ENCODE measurements around the gene ARMH1. TPM values are rescaled to one million over a fixed set of nuclear protein-coding genes. Genes with fewer than 3 reads are reported as not detected.

The ARMH1 gene
- total and polyA plus RNA-seq, 2 experiments from 2014 or later, result 3.1 to 6.3 TPM

DNA sequence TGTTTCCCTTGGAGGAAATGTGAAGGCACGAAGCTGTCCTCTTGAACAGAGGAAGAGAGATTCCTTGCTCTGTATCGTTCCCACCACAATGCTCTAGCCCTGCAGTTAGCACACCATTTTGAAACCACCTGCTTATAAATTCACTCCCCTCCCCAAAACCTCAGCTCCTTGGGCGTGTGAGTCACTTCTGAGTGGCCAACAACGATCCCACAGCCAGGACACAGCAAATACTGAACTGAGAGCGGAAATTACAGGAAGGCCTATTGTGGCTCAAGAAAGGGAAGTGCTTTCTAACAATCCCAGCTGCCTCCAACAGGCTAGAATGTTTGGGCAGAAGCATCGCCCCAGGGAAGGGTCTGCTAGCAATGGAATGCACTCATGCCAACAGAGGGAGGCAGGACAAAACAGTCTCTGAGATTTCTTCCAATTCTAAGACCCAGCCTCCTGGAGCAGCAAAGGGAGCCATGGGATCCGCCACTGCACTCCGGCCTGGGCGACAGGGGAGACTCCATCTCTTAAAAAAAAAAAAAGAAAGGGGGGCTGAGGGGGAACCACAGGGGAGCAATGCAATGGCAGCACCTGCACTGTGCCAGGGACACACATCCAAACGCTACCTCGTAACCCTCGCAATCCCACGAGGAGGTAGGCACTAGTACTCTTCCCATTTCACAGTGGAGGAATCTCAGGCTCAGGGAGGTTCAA lies 2.1 kb upstream of the ARMH1 start:
- H3K9me3 ChIP-seq (ENCODE audit: low read depth), result no peaks in the 10 kb centered on the region

DNA sequence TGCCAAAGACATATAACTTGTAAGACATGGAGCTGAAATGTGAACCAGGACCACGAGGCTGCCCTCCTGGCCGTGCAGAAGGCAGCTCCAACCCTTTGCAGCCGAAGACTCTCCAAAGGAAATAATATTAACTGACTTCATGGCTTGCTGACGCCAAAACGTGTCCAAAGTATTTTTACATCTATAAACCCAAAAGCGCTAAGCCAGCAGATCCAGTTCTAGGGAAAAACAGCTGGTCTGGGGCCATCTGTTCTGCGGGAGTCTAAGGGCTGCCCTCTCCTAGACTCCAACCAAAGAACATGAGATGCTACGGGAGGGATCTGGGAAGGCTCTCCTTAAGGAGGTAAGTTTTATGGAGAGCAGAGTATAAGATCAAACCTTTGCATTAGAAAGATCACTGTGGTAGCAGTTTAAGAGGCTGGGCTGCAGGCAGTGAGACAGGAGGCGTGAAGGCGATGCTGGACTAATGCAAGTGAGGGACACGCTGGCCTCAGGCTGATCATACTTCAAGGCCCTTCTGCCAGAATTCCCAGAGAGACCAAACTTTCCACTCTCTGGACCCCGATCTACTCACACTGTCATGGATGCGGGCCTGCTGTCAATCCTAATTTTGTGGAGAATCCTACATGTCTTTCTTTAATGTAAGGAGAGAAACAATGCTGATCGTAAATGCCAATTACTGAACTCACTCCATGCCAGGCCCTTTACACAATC lies 1.4 kb upstream of the ARMH1 start:
- Histone ChIP-seq H3K27ac (peak overlapping the region; percentile 92), H3K79me2 (peaks cover 16% of the 10 kb centered on the region), H3K4me3 (peak overlapping the region; percentile 73), H3K9me2 (replicated peaks; ENCODE audit: insufficient read depth) (no peaks in the 10 kb centered on the region), H3K4me2 (peak overlapping the region; percentile 87), H3K36me3 (replicated peaks; ENCODE audit: insufficient read depth, low read depth) (no peaks in the 10 kb centered on the region), H3K9me3 (ENCODE audit: low read depth) (no peaks in the 10 kb centered on the region), H3K4me1 (ENCODE audit: insufficient read depth) (peaks cover 21% of the 10 kb centered on the region), H3K27me3 (no peaks in the 10 kb centered on the region), H4K20me1 (ENCODE audit: insufficient read depth, poor library complexity, severe bottlenecking) (no peaks in the 10 kb centered on the region), H2AFZ (peak overlapping the region; percentile 81)
- 75% methylated on average over 14 of the region's 14 CpGs for WGBS (ENCODE audit: low lambda C conversion rate, missing lambda C conversion rate)
- TF ChIP-seq, protein P1, sequence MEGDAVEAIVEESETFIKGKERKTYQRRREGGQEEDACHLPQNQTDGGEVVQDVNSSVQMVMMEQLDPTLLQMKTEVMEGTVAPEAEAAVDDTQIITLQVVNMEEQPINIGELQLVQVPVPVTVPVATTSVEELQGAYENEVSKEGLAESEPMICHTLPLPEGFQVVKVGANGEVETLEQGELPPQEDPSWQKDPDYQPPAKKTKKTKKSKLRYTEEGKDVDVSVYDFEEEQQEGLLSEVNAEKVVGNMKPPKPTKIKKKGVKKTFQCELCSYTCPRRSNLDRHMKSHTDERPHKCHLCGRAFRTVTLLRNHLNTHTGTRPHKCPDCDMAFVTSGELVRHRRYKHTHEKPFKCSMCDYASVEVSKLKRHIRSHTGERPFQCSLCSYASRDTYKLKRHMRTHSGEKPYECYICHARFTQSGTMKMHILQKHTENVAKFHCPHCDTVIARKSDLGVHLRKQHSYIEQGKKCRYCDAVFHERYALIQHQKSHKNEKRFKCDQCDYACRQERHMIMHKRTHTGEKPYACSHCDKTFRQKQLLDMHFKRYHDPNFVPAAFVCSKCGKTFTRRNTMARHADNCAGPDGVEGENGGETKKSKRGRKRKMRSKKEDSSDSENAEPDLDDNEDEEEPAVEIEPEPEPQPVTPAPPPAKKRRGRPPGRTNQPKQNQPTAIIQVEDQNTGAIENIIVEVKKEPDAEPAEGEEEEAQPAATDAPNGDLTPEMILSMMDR (IDR thresholded peaks at IDR 0.05; ENCODE audit: poor library complexity), result no peak
- TF ChIP-seq EZH2 (IDR thresholded peaks at IDR 0.05; ENCODE audit: borderline replicate concordance) (no peak), EZH2phosphoT487 (IDR thresholded peaks at IDR 0.05; ENCODE audit: low read depth, severe bottlenecking, unreplicated experiment) (no peak)
- no peak for DNase-seq (ENCODE audit: low spot score)

More for the DNA sequence above, 2.1 kb upstream of the ARMH1 start:
- TF ChIP-seq, protein P1 (IDR thresholded peaks at IDR 0.05; ENCODE audit: poor library complexity), result no peak
- no peak for TF ChIP-seq EZH2 (IDR thresholded peaks at IDR 0.05; ENCODE audit: borderline replicate concordance)
- Histone ChIP-seq H4K20me1 (ENCODE audit: insufficient read depth, poor library complexity, severe bottlenecking) (no peaks in the 10 kb centered on the region), H2AFZ (no peak overlapping the region), H3K27ac (peak overlapping the region; percentile 48), H3K4me2 (peak overlapping the region; percentile 87), H3K4me3 (no peak overlapping the region), H3K4me1 (ENCODE audit: insufficient read depth) (peaks cover 21% of the 10 kb centered on the region), H3K79me2 (peaks cover 16% of the 10 kb centered on the region), H3K36me3 (replicated peaks; ENCODE audit: insufficient read depth, low read depth) (no peaks in the 10 kb centered on the region), H3K9me2 (replicated peaks; ENCODE audit: insufficient read depth) (no peaks in the 10 kb centered on the region), H3K27me3 (no peaks in the 10 kb centered on the region)
- DNase-seq (ENCODE audit: low spot score), result no peak
- 80% methylated on average over 13 of the region's 13 CpGs for WGBS (ENCODE audit: low lambda C conversion rate, missing lambda C conversion rate)

GRCh38 chr1:44673675-44674112 lies 820 bp upstream of the ARMH1 start:
- Histone ChIP-seq H3K9me2 (replicated peaks; ENCODE audit: insufficient read depth) (no peaks in the 10 kb centered on the region), H3K9me3 (ENCODE audit: low read depth) (no peaks in the 10 kb centered on the region), H3K4me3 (peak overlapping the region; percentile 73), H3K4me2 (peak overlapping the region; percentile 87), H3K4me1 (ENCODE audit: insufficient read depth) (peaks cover 21% of the 10 kb centered on the region), H3K27ac (peak overlapping the region; percentile 92), H3K36me3 (replicated peaks; ENCODE audit: insufficient read depth, low read depth) (no peaks in the 10 kb centered on the region), H2AFZ (peak overlapping the region; percentile 81), H3K79me2 (peaks cover 16% of the 10 kb centered on the region), H4K20me1 (ENCODE audit: insufficient read depth, poor library complexity, severe bottlenecking) (no peaks in the 10 kb centered on the region), H3K27me3 (no peaks in the 10 kb centered on the region)
- 2% methylated on average over 15 of the region's 16 CpGs for WGBS (ENCODE audit: low lambda C conversion rate, missing lambda C conversion rate)
- no peak for TF ChIP-seq EZH2phosphoT487 (IDR thresholded peaks at IDR 0.05; ENCODE audit: low read depth, severe bottlenecking, unreplicated experiment)
- no peak for DNase-seq (ENCODE audit: low spot score)

GRCh38 chr1:44675186-44675585 lies 672 bp downstream of the ARMH1 start:
- Histone ChIP-seq H3K9me2 (replicated peaks; ENCODE audit: insufficient read depth) (no peaks in the 10 kb centered on the region), H3K4me1 (ENCODE audit: insufficient read depth) (peaks cover 21% of the 10 kb centered on the region), H3K36me3 (replicated peaks; ENCODE audit: insufficient read depth, low read depth) (no peaks in the 10 kb centered on the region), H3K4me2 (peak overlapping the region; percentile 75), H2AFZ (peak overlapping the region; percentile 68), H3K27ac (peak overlapping the region; percentile 84), H3K79me2 (peaks cover 16% of the 10 kb centered on the region), H3K4me3 (peak overlapping the region; percentile 42), H4K20me1 (ENCODE audit: insufficient read depth, poor library complexity, severe bottlenecking) (no peaks in the 10 kb centered on the region), H3K9me3 (ENCODE audit: low read depth) (no peaks in the 10 kb centered on the region), H3K27me3 (no peaks in the 10 kb centered on the region)
- DNase-seq (ENCODE audit: low spot score), result no peak
- TF ChIP-seq, protein P1 (IDR thresholded peaks at IDR 0.05; ENCODE audit: poor library complexity), result no peak
- TF ChIP-seq EZH2phosphoT487 (IDR thresholded peaks at IDR 0.05; ENCODE audit: low read depth, severe bottlenecking, unreplicated experiment), result no peak
- no peak for TF ChIP-seq EZH2 (IDR thresholded peaks at IDR 0.05; ENCODE audit: borderline replicate concordance)
- 86% methylated on average over 7 of the region's 7 CpGs for WGBS (ENCODE audit: low lambda C conversion rate, missing lambda C conversion rate)

Data from hepatocyte (in vitro differentiated cells).